GM21390 (cell line): ENCODE data around the gene CYP24A1.

Experiments used
- ATAC-seq: cut with Tn5 transposase; IDR thresholded peaks from one replicate; pipeline ENCODE4 v1.9.1; 2021; ENCODE audit not compliant: unreplicated experiment

CYP24A1 gene

DNA sequence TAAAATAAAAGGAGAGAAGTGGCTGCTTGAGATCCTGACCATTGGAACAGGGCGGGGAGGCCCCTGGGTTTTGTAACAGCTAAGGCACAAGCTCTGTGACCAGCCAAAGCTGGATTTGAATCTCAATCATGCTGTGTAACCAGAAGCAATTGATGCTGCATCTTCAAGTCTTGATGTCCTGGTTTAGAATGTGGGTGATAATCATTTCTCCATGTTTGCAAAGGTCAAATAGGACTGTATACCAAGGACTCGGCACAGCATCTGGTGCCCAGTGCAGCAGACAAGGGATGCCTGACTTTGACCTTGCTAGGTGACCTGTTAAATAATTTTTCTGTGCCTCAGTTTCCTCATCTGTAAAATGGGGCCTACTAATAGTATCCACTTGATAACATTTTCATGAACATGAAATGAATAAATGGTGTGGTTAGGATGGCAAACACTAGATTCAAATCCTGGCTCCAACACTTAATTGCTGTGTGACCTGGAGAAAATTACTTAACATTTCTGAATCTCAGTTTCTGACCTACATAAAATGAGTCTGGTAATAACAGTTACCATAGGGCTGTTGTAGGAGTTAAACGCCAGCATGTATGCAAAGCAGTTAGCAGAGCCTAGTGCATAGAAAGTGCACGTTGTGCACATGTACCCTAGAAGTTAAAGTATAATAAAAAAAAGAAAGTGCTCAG lies 57.1 kb downstream of the CYP24A1 start:
- ATAC-seq: no peak

- no peak for ATAC-seq
Measured at GRCh38 chr20:54115172-54115854, 58.5 kb downstream of the CYP24A1 start.

DNA sequence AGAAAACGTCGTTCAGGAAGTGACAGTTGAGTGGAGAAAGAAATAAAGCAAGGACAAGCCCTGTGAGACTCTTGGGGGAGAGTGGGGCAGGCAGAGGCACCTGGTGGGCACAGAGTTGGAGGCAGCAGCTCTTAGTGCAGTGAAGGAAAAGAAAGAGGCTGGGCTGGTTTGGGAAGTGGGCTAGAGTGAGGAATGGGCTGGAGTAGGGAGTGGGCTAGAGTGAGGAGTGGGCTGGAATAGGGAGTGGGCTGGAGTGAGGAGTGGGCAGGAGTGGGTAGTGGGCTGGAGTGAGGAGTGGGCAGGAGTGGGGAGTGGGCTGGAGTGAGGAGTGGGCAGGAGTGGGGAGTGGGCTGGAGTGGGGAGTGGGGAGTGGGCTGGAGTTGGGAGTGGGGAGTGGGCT lies 59.7 kb downstream of the CYP24A1 start:
- no peak for ATAC-seq

DNA sequence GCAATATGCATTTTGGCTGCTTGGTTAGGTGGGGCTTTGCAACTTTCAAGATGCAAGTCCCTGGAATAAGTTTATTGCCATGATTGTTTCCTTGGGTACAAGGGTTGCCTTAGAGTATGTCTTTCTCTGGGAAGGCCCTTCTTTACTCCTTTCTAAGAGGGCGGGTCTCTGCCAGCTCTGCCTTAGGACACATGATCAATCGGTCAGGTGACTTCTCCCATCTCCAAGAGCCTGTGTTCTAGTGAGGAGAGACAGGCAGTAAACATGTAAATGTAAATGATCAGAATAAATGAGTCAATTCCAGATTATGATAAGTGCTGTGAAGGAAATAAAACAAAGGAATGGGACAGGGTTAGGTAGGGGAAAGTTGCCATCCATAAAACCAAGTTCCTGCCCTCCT lies 60.2 kb downstream of the CYP24A1 start:
- no peak for ATAC-seq

- no peak for ATAC-seq
Measured at GRCh38 chr20:54112221-54112884, 61.4 kb downstream of the CYP24A1 start.

DNA sequence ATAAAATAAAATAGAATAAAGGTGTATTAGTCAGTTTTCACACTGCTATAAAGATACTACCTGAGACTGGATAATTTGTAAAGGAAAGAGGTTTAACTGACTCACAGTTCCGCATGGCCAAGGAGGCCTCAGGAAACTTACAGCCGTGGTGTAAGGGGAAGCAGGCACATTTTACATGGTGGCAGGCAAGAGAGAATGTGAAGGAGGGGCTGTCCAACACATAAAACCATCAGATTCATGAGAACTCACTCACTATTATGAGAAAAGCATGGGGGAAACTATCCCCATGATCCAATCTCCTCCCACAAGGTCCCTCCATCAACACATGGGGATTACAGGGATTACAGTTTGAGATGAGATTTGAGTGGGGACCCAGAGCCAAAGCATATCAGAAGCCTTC lies 62.3 kb downstream of the CYP24A1 start:
- ATAC-seq: no peak

GRCh38 chr20:54110457-54110856 lies 63.3 kb downstream of the CYP24A1 start:
- no peak for ATAC-seq

GRCh38 chr20:54110041-54110440 lies 63.7 kb downstream of the CYP24A1 start:
- no peak for ATAC-seq

GRCh38 chr20:54108817-54109216 lies 65.0 kb downstream of the CYP24A1 start:
- ATAC-seq: no peak

DNA sequence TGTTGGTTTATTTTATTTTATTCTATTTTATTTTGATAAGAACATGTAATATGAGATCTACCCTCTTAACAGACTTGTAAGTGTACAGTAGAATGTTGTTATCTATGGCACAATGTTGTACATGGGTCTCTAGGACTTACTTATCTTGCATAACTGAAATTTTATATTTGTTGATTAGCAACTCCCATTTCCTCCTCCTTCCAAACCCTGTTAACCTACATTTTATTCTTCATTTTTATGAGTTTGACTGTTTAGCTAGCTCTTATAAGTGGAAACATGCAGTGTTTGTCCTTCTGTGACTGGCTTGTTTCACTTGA lies 65.5 kb downstream of the CYP24A1 start:
- ATAC-seq: no peak

- ATAC-seq: no peak
Measured at GRCh38 chr20:54107600-54108325, 66.0 kb downstream of the CYP24A1 start.

GRCh38 chr20:54107181-54107580 lies 66.6 kb downstream of the CYP24A1 start:
- ATAC-seq: no peak

DNA sequence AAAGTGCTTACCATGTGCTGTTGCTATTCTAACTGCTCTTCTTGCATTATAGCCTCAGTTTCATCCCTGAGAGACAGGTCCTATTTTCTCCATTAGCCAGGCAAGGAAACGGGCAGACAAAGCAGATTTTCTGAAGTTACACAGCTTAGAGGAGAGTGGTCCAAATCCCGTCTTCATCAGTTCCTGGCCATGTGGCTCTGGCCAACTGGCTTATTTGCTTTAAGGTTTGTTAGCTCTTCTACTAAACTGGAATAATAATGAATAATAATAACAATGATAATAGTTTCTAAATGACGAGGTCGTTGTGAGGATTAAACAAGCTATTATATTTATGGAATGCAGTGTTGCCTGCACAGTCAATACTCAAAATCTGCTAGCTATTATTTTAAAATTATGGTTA lies 67.6 kb downstream of the CYP24A1 start:
- ATAC-seq: no peak

GRCh38 chr20:54105653-54106052 lies 68.1 kb downstream of the CYP24A1 start:
- ATAC-seq: no peak

- ATAC-seq: no peak
Measured at GRCh38 chr20:54104781-54105180, 69.0 kb downstream of the CYP24A1 start.

DNA sequence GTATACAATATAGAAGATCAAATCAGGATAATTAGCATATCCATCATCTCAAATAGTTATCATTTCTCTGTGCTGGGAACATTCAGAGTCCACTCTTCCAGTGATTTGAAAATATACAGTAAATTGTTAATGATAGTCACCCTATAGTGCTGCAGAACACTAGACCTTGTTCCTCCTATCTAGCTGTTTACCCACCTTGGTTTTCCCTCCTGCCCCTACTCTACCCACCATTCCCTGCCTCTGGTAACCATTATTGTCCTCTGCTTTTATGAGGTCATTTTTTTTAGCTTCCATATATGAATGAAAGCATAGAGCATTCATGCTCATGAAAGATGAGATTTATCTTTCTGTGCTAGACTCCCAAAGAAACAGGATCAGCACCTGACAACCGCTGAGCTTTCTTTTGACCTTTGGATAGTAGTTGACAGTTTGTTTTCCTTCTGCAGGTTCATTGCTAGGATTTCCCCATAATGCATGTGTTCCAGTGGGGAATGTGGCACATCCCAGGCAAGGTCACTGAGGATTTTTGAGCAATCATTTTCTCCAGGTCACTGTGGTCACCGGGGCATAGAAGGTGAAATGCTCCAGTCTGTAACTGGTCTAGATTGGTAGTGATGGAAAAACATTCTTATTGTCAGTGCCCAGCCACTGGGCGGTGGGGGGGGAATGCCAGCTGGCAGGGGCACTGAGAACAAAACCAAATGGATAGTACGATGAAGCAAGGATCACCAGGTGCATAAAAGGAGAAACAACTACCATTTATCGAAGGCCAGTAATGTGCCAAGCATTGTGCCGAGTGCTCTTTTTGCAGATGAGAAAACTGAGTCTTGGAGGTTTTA lies 69.8 kb downstream of the CYP24A1 start:
- no peak for ATAC-seq
